KBM-7 (cell line): ENCODE measurements around the gene KRT72.
A peak's percentile ranks its signal among the peaks of the same experiment; 100 is the strongest.
"Not testable (repeated sequence)": the region's sequence is repeated elsewhere in the genome, so short reads cannot be mapped to it uniquely, and the experiment has no call there.

ENCODE experiments used
- DNase-seq: peaks from one replicate; pipeline ENCODE4 v3.0.0-alpha.2; 2015
- in situ Hi-C: fragments of 300-500 bp; cut with MboI; formaldehyde crosslinking; loops from 2 replicates; pipeline ENCODE4 v1.14.3; 2020; ENCODE audit warnings: low sequenced_read_pairs, low pct_unique_long_range_greater_than_20kb, mixed read lengths

The KRT72 gene

GRCh38 chr12:52611080-52611468 lies 9.8 kb upstream of the KRT72 start:
- no peak for DNase-seq
- in situ Hi-C loops, result no loop called here

- no peak for DNase-seq
- in situ Hi-C loops, result no loop called here
Observed at GRCh38 chr12:52608826-52609630, 7.8 kb upstream of the KRT72 start.

GRCh38 chr12:52608161-52608560 lies 6.9 kb upstream of the KRT72 start:
- in situ Hi-C loops, result no loop called here
- no peak for DNase-seq

- in situ Hi-C loops, result no loop called here
- no peak for DNase-seq
Observed at GRCh38 chr12:52607314-52607713, 6.1 kb upstream of the KRT72 start.

DNA sequence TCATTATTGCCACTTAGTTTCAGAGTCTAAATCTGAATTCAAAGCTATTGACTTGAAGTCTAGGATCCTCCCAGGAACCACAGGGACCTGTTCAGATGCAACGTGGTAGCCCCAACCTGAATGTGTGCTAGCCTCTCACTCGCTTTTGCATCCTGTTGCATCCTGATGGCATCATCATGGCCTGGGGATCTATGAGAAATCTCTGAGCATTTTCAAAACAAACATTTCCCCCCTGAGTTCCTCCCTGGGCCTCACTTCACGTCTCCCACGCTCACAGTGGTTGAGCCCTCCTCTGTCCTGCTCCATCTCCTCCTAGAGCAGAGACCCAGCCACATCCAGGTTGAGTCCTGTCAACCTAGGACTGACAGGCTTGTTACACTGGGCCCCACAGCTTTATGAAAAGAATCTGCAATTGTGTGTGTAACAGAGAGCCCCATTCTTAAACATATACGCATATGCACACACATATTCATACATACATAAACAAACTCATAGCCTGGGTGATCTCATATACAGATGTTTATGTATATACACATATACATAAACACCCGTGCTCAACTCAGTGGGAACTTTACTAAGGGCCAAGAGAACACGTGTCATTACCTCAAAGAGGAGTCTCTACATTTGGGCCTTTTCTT lies 5.4 kb upstream of the KRT72 start:
- no peak for DNase-seq
- in situ Hi-C loops, result no loop called here

GRCh38 chr12:52606096-52606495 lies 4.8 kb upstream of the KRT72 start:
- in situ Hi-C loops, result no loop called here
- no peak for DNase-seq

DNA sequence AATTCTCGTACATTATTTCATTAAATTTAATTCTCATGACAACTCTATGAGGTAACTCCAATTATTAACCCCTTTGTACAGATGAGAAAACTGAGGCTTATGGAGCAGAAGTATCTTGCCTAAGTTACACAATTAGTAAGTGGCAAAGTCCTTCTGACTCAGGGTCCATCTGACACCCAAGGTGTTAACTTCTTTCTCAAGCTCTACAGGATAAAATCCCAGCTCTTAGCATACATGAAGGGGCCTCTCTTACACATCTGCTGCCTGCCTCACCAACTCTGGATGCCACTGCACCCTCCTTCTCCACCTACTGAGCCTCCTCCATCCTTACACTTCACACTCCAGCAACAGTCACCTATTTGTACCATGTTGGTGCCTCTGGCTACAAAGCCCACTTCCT lies 4.3 kb upstream of the KRT72 start:
- in situ Hi-C loops, result no loop called here
- no peak for DNase-seq

DNA sequence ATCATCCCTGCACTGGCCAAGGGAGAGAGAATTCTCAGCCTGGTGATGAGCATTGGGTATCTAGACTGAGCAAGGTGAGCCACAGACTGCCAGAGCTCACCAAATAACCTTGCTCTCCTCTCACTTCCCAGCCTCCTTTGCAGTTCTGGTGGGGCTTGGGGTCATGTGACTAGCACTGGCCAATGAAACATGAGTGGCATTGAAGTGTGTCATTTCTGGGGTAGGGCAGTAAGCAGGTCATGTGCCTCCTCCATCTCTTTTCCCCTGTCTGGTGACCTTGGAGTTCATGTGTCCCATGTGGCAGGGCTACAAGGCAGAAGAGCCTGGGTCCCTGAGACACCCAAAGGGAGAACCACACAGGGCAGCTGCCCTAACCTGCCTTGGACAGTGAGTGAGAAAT lies 3.6 kb upstream of the KRT72 start:
- in situ Hi-C loops, result no loop called here
- DNase-seq, result no peak

GRCh38 chr12:52603314-52603713 lies 2.1 kb upstream of the KRT72 start:
- no peak for DNase-seq
- in situ Hi-C loops, result no loop called here

GRCh38 chr12:52602552-52602951 lies 1.3 kb upstream of the KRT72 start:
- in situ Hi-C loops, result no loop called here
- DNase-seq, result no peak

DNA sequence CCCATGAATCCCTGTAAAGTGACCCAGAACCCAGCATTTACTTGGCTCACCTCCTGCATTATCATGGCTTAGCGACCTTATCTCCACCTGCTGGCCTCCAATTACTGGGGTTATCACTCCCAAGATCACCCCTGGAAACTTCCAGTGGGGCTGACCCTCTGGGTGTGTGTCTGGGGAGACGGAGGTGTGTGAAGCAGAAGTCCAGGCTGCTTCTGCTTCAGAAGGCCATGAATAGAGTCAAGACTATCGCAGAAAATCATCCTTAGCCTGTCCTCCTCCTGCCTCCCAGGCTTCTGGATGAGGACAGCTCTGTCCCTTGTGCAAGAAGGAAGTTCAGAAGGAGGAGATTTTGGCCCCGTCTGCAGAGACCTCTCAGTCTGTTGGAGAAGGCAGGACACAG lies 408 bp upstream of the KRT72 start:
- DNase-seq, result no peak
- in situ Hi-C loops, result no loop called here

- DNase-seq, result no peak
- in situ Hi-C loops, result no loop called here
Observed at GRCh38 chr12:52600475-52600874, 788 bp downstream of the KRT72 start.

DNA sequence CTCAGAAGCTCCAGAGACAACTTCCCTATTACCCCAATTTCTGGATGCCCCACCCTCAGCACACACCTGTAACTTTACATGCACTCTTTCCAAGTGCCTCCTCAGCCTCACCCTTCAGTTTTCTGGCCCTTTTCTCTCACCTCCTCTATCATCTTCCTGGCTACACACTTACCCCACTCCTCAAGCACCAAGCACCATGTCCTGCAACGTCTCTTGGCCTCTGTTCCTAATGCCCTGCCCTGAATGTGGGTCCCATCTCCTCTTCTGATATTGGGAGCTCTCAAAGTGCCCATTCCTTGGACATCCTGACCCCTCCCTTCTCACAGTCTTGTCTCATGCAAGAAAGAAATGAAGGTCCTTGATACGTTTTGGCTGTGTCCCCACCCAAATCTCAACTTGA lies 1.2 kb downstream of the KRT72 start:
- in situ Hi-C loops, result no loop called here
- DNase-seq, result no peak

GRCh38 chr12:52598966-52599365 lies 2.3 kb downstream of the KRT72 start:
- in situ Hi-C loops, result no loop called here
- DNase-seq, result no peak

DNA sequence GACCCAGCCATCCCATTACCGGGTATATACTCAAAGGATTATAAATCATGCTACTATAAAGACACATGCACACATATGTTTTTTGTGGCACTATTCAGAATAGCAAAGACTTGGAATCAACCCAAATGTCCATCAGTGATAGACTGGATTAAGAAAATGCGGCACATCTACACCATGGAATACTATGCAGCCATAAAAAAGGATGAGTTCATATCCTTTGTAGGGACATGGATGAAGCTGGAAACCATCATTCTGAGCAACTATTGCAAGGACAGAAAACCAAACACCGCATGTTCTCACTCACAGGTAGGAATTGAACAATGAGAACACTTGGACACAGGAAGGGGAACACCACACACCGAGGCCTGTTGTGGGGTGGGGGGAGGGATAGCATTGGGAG lies 7.0 kb downstream of the KRT72 start:
- DNase-seq, result not testable (repeated sequence)

GRCh38 chr12:52591521-52591920 lies 9.7 kb downstream of the KRT72 start:
- in situ Hi-C loops, result no loop called here
- no peak for DNase-seq

More for the DNA sequence above, 7.0 kb downstream of the KRT72 start:
- in situ Hi-C loops, result not testable (repeated sequence)

DNA sequence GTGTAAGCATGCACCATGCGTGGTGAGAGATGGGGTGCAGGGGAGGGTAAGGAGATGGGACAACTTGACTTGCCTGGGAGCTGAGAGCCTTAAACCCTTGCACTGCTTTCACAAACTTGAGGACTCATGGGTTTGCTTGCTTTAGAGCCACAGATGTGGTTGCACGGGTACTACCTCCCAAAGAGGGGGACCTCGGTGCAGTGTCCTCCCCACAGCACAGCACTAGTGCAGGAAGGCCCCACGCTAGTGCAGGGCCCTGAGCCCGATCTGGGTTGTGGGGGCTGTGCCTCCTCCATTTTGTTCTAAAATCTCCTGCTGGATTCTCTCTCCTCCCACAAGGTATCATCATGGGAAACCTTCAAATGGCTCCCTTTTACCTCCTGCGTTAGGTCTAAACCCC lies 11.2 kb downstream of the KRT72 start:
- in situ Hi-C loops, result no loop called here
- DNase-seq, result no peak

DNA sequence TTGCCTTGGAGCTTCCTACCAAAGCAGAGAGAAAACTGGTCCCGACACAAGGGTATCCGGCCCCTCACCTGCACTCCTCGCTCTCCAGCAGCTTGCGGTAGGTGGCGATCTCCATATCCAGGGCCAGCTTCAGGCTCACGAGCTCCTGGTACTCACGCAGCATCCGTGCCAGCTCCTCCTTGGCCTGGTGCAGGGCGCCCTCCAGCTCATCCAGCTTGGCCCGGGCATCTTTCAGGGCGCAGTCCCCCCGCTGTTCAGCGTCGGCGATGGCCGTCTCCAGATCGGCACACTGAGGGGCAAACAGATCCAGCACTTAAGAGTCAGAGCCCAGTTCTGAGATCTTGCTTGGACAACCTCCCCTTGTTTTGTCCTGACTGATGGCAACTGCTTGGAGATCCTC lies 13.7 kb downstream of the KRT72 start:
- in situ Hi-C loops, result loop anchor here (10.0 kb wide), 1 partner anchor 287 kb away; no protein-coding TSS in a partner anchor

GRCh38 chr12:52585946-52586345 lies 15.3 kb downstream of the KRT72 start:
- in situ Hi-C loops, result loop anchor here (10.0 kb wide), 1 partner anchor 289 kb away; no protein-coding TSS in a partner anchor

More for the DNA sequence above, 13.7 kb downstream of the KRT72 start:
- DNase-seq, result no peak

GRCh38 chr12:52585066-52585465 lies 16.2 kb downstream of the KRT72 start:
- in situ Hi-C loops, result loop anchor here (10.0 kb wide), 1 partner anchor 290 kb away; no protein-coding TSS in a partner anchor
- DNase-seq, result peak; percentile 56

More at GRCh38 chr12:52585946-52586345, 15.3 kb downstream of the KRT72 start:
- DNase-seq, result no peak
